Hepatocyte (in vitro differentiated cells): ENCODE measurements around the gene ZDHHC18.
A peak's percentile ranks its signal among the peaks of the same experiment; 100 is the strongest.

Experiments used
- CTCF ChIP-seq: fragments of 200-600 bp; sonication (generic); IDR thresholded peaks from 2 replicates; pipeline ENCODE4 v1.5.1; 2016; ENCODE audit warnings: antibody characterized with exemption, mild to moderate bottlenecking; ENCODE audit not compliant: poor library complexity
- EZH2 ChIP-seq: fragments of 200-600 bp; sonication (generic); IDR thresholded peaks from 2 replicates; pipeline ENCODE4 v1.6.1; 2016; ENCODE audit warnings: antibody characterized with exemption, mild to moderate bottlenecking, borderline replicate concordance
- EZH2phosphoT487 ChIP-seq: fragments of 200-600 bp; sonication (generic); IDR thresholded peaks from one replicate; pipeline ENCODE4 v1.6.1; 2018; ENCODE audit warnings: antibody characterized with exemption, mild to moderate bottlenecking, low read depth, moderate library complexity; ENCODE audit not compliant: unreplicated experiment, severe bottlenecking

GRCh38 chr1:26887125-26887524 lies 60.6 kb downstream of the ZDHHC18 start:
- TF ChIP-seq CTCF (peak; percentile 37), EZH2 (no peak), EZH2phosphoT487 (no peak)
